Hepatocyte (in vitro differentiated cells): ENCODE measurements around the gene SUGCT. TPM values are rescaled to one million over a fixed set of nuclear protein-coding genes. Genes with fewer than 3 reads are reported as not detected.

Source experiments
- DNase-seq: peaks from one replicate; pipeline ENCODE4 v3.0.0-alpha.2; 2016; ENCODE audit warnings: low spot score
- H2AFZ ChIP-seq: fragments of 200-600 bp; sonication (generic); 2 replicates; pipeline ENCODE4 v1.6.0; 2016; ENCODE audit warnings: antibody characterized with exemption, mild to moderate bottlenecking
- H3K27ac ChIP-seq: fragments of 200-600 bp; sonication (generic); 2 replicates; pipeline ENCODE4 v1.5.1; 2016; ENCODE audit warnings: mild to moderate bottlenecking
- H3K27me3 ChIP-seq: fragments of 200-600 bp; sonication (generic); 2 replicates; pipeline ENCODE4 v1.6.1; 2016
- H3K36me3 ChIP-seq: fragments of 200-600 bp; sonication (generic); replicated peaks from 2 replicates; pipeline ENCODE4 v1.5.1; 2016; ENCODE audit warnings: low read depth; ENCODE audit not compliant: insufficient read depth
- H3K4me1 ChIP-seq: fragments of 200-600 bp; sonication (generic); 2 replicates; pipeline ENCODE4 v1.5.1; 2016; ENCODE audit warnings: mild to moderate bottlenecking, moderate library complexity; ENCODE audit not compliant: insufficient read depth
- H3K4me2 ChIP-seq: fragments of 200-600 bp; sonication (generic); 2 replicates; pipeline ENCODE4 v1.6.0; 2016
- H3K4me3 ChIP-seq: fragments of 200-600 bp; sonication (generic); 2 replicates; pipeline ENCODE4 v1.5.1; 2016; ENCODE audit warnings: mild to moderate bottlenecking
- H3K79me2 ChIP-seq: fragments of 200-600 bp; sonication (generic); 2 replicates; pipeline ENCODE4 v1.6.0; 2017; ENCODE audit warnings: mild to moderate bottlenecking
- H3K9me2 ChIP-seq: fragments of 200-600 bp; sonication (generic); replicated peaks from 2 replicates; pipeline ENCODE4 v1.6.0; 2017; ENCODE audit warnings: mild to moderate bottlenecking; ENCODE audit not compliant: insufficient read depth
- H3K9me3 ChIP-seq: fragments of 200-600 bp; sonication (generic); 2 replicates; pipeline ENCODE4 v1.5.1; 2016; ENCODE audit warnings: low read depth, mild to moderate bottlenecking
- H4K20me1 ChIP-seq: fragments of 200-600 bp; sonication (generic); 2 replicates; pipeline ENCODE4 v1.6.0; 2016; ENCODE audit warnings: mild to moderate bottlenecking; ENCODE audit not compliant: insufficient read depth, poor library complexity, severe bottlenecking
- CTCF ChIP-seq: fragments of 200-600 bp; sonication (generic); IDR thresholded peaks from 2 replicates; pipeline ENCODE4 v1.5.1; 2016; ENCODE audit warnings: antibody characterized with exemption, mild to moderate bottlenecking; ENCODE audit not compliant: poor library complexity
- EZH2 ChIP-seq: fragments of 200-600 bp; sonication (generic); IDR thresholded peaks from 2 replicates; pipeline ENCODE4 v1.6.1; 2016; ENCODE audit warnings: antibody characterized with exemption, mild to moderate bottlenecking, borderline replicate concordance
- EZH2phosphoT487 ChIP-seq: fragments of 200-600 bp; sonication (generic); IDR thresholded peaks from one replicate; pipeline ENCODE4 v1.6.1; 2018; ENCODE audit warnings: antibody characterized with exemption, mild to moderate bottlenecking, low read depth, moderate library complexity; ENCODE audit not compliant: unreplicated experiment, severe bottlenecking
- WGBS: methylation state at CpG from one replicate; pipeline ENCODE4 v1.1.6; 2016; ENCODE audit warnings: low lambda C conversion rate; ENCODE audit errors: missing lambda C conversion rate; 5-methylcytosine and 5-hydroxymethylcytosine counted together
- polyA plus RNA-seq: library from polyadenylated mRNA; unstranded; fragments of >200 nt; fragmentation: Nextera tagmentation; extraction: Ambion mirVana; gene quantifications from 2 replicates; pipeline ENCODE4 v1.2.1, GENCODE V29; 2016
- total RNA-seq: library from RNA; depleted of rRNA; stranded (reverse); fragments of >200 nt; gene quantifications from 2 replicates; pipeline ENCODE4 v1.2.3, GENCODE V29; 2014

SUGCT gene
- total and polyA plus RNA-seq, 2 experiments from 2014 or later: 5.1 to 12.0 TPM

- 3% methylated on average over 1 of the region's 1 CpG for WGBS
- H3K27me3 ChIP-seq: no peaks in the 10 kb centered on the region
- no peaks in the 10 kb centered on the region for H3K9me2 ChIP-seq
- H3K36me3 ChIP-seq: no peaks in the 10 kb centered on the region
- no peak for TF ChIP-seq EZH2
- TF ChIP-seq CTCF: no peak
- no peak for TF ChIP-seq EZH2phosphoT487
- H3K9me3 ChIP-seq: no peaks in the 10 kb centered on the region
- no peaks in the 10 kb centered on the region for H3K79me2 ChIP-seq
- peaks cover 11% of the 10 kb centered on the region for H3K4me1 ChIP-seq
- H4K20me1 ChIP-seq: no peaks in the 10 kb centered on the region
- H3K4me3 ChIP-seq: no peak overlapping the region
- no peak for DNase-seq
- H2AFZ ChIP-seq: no peak overlapping the region
- H3K27ac ChIP-seq: no peak overlapping the region
- no peak overlapping the region for H3K4me2 ChIP-seq
Observed at GRCh38 chr7:40331915-40332314, 197.1 kb downstream of the SUGCT start.

- peaks cover 11% of the 10 kb centered on the region for H3K4me1 ChIP-seq
- no peak overlapping the region for H3K27ac ChIP-seq
- H3K79me2 ChIP-seq: no peaks in the 10 kb centered on the region
- H3K27me3 ChIP-seq: no peaks in the 10 kb centered on the region
- H3K9me3 ChIP-seq: no peaks in the 10 kb centered on the region
- no peak for DNase-seq
- H3K9me2 ChIP-seq: no peaks in the 10 kb centered on the region
- TF ChIP-seq EZH2 (no peak), CTCF (no peak), EZH2phosphoT487 (no peak)
- no peak overlapping the region for H3K4me3 ChIP-seq
- no peak overlapping the region for H2AFZ ChIP-seq
- no peaks in the 10 kb centered on the region for H3K36me3 ChIP-seq
- H3K4me2 ChIP-seq: no peak overlapping the region
- no peaks in the 10 kb centered on the region for H4K20me1 ChIP-seq
Observed at GRCh38 chr7:40332516-40332915, 197.7 kb downstream of the SUGCT start.

GRCh38 chr7:40341836-40342235, 207.0 kb downstream of the SUGCT start:
- no peaks in the 10 kb centered on the region for H4K20me1 ChIP-seq
- peaks cover 4% of the 10 kb centered on the region for H3K9me2 ChIP-seq
- no peak for DNase-seq
- no peaks in the 10 kb centered on the region for H3K79me2 ChIP-seq
- H3K4me1 ChIP-seq: no peaks in the 10 kb centered on the region
- no peak overlapping the region for H2AFZ ChIP-seq
- no peak overlapping the region for H3K27ac ChIP-seq
- no peak overlapping the region for H3K4me3 ChIP-seq
- no peaks in the 10 kb centered on the region for H3K36me3 ChIP-seq
- TF ChIP-seq EZH2phosphoT487 (no peak), CTCF (no peak), EZH2 (no peak)
- H3K4me2 ChIP-seq: no peak overlapping the region
- no peaks in the 10 kb centered on the region for H3K9me3 ChIP-seq
- no peaks in the 10 kb centered on the region for H3K27me3 ChIP-seq

- H3K27me3 ChIP-seq: no peaks in the 10 kb centered on the region
- H3K27ac ChIP-seq: no peak overlapping the region
- no peaks in the 10 kb centered on the region for H4K20me1 ChIP-seq
- H2AFZ ChIP-seq: no peak overlapping the region
- no peak for DNase-seq
- H3K4me3 ChIP-seq: no peak overlapping the region
- TF ChIP-seq EZH2phosphoT487: no peak
- TF ChIP-seq CTCF: no peak
- no peak for TF ChIP-seq EZH2
- no peak overlapping the region for H3K4me2 ChIP-seq
- no peaks in the 10 kb centered on the region for H3K4me1 ChIP-seq
- WGBS: 91% methylated on average over 5 of the region's 5 CpGs
- H3K9me2 ChIP-seq: no peaks in the 10 kb centered on the region
- no peaks in the 10 kb centered on the region for H3K79me2 ChIP-seq
- no peaks in the 10 kb centered on the region for H3K36me3 ChIP-seq
- no peaks in the 10 kb centered on the region for H3K9me3 ChIP-seq
Observed at GRCh38 chr7:40346554-40346953, 211.7 kb downstream of the SUGCT start.
